Psoas muscle (tissue), 8 donors: ENCODE data around the gene PCGF2. TPM values are rescaled to one million over a fixed set of nuclear protein-coding genes. Genes with fewer than 3 reads are reported as not detected.
"Not testable (repeated sequence)": the region's sequence is repeated elsewhere in the genome, so short reads cannot be mapped to it uniquely, and the experiment has no call there.

Experiments used
- ATAC-seq, 4 donors: fragments of 200-7000 bp; cut with Tn5 transposase; one replicate each; pipeline ENCODE4 v1.9.1; 2020; ENCODE audit warnings: moderate library complexity in 3 of 4, mild to moderate bottlenecking in 2 of 4
- DNase-seq, 2 donors: peaks; one replicate each; pipeline ENCODE4 v3.0.0-alpha.2; 2020
- H3K27ac ChIP-seq: fragments of 200-600 bp; one replicate; pipeline ENCODE4 v1.8.0; 2022
- H3K27me3 ChIP-seq, 3 donors: fragments of 200-600 bp in 1 of 3; one replicate each; pipeline versions ENCODE4 v1.6.1 to v1.8.0; 2013 to 2022; ENCODE audit warnings: low read length in 2 of 3, mild to moderate bottlenecking in 2 of 3, moderate library complexity in 1 of 3; ENCODE audit not compliant: insufficient read depth in 3 of 3
- H3K36me3 ChIP-seq, 2 donors: fragments of 200-600 bp in 1 of 2; one replicate each; pipeline versions ENCODE4 v1.6.1 to v1.8.0; 2013 to 2022; ENCODE audit warnings: low read depth in 1 of 2, mild to moderate bottlenecking in 1 of 2, moderate library complexity in 1 of 2; ENCODE audit not compliant: insufficient read depth in 1 of 2
- H3K4me1 ChIP-seq: fragments of 200-600 bp; one replicate; pipeline ENCODE4 v1.8.0; 2022
- H3K4me3 ChIP-seq: fragments of 200-600 bp; one replicate; pipeline ENCODE4 v1.8.0; 2022; ENCODE audit warnings: mild to moderate bottlenecking
- H3K9me3 ChIP-seq: fragments of 200-600 bp; one replicate; pipeline ENCODE4 v1.8.0; 2022
- CTCF ChIP-seq: fragments of 200-600 bp; IDR thresholded peaks from one replicate; pipeline ENCODE4 v1.8.0; 2022; ENCODE audit warnings: antibody characterized with exemption
- WGBS, 3 donors: extraction: QIAGEN DNeasy Blood & Tissue Kit; methylation state at CpG; one replicate each; pipeline versions ENCODE4 v1.1.6 to v1.1.7; 2013; 5-methylcytosine and 5-hydroxymethylcytosine counted together
- intact Hi-C, 2 donors: fragments of 100-400 bp; cut with DNase I; formaldehyde crosslinking; loops; one replicate each; pipeline versions ENCODE4 v1.11.0 to v1.14.2; 2022
- polyA plus RNA-seq, 3 donors: library from polyadenylated mRNA; stranded (reverse); fragments of 200-250 nt; gene quantifications; one replicate each; pipeline ENCODE4 v1.2.3, GENCODE V29; 2013
- total RNA-seq, 4 donors: library from RNA; stranded (reverse); fragmentation: NEBNext Ultra II Directional in 2 of 4; extraction: Animal tissue kit (Norgen Biotek cat#: 25700) in 2 of 4; gene quantifications; one replicate each; pipeline versions ENCODE4 v1.2.1 to v1.2.4, GENCODE V29; 2021 to 2023
- donor health status: healthy with polysubstance abuse.
- donor health status: DM: no; HTN: no; CAD: no; lungs with moderate emphysema.
- donor health status: Bipolar disorder and iron deficiency.
- donor health status: healthy.
- donor health status: DM: yes; HTN: yes; CAD: no.
- donor health status: DM: no; HTN: no; CAD: no.
- donor health status: DM: no; HTN: no; CAD: no.
- donor health status: DM: yes; HTN: yes; CAD: no.

PCGF2 gene
- total and polyA plus RNA-seq, 7 donors: 3.3 to 10.8 (median 7.1) TPM

DNA sequence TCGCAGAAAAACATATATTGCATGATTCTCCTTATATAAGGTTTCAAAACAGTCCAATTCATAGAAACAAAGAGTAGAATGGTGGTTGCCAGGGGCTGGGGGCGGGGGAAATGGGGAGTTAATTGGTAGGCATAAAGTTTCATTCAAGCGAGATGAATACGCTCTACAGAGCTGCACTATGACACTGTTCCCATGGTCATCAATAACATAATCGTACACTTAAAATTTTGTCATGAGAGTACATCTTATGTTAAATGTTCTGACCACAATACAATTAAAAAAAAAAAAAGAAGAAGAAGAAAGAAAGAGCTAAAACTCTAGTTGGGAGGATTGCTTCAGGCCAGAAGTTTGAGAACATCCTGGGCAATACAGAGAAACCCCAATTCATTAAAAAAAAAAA lies 46.1 kb upstream of the PCGF2 start:
- no peak for ATAC-seq
- intact Hi-C loops: no loop called here
- Histone ChIP-seq H3K4me1 (peaks cover 29% of the 10 kb centered on the region), H3K9me3 (no peaks in the 10 kb centered on the region), H3K36me3 (peaks cover 0 to 34% of the 10 kb centered on the region in 2 donors), H3K27me3 (no peaks in the 10 kb centered on the region), H3K27ac (no peak overlapping the region), H3K4me3 (no peak overlapping the region)
- DNase-seq: no peak
- WGBS, 3 donors: 92 to 98% (median 97%) methylated on average over 5 of the region's 5 CpGs
- no peak for TF ChIP-seq CTCF

DNA sequence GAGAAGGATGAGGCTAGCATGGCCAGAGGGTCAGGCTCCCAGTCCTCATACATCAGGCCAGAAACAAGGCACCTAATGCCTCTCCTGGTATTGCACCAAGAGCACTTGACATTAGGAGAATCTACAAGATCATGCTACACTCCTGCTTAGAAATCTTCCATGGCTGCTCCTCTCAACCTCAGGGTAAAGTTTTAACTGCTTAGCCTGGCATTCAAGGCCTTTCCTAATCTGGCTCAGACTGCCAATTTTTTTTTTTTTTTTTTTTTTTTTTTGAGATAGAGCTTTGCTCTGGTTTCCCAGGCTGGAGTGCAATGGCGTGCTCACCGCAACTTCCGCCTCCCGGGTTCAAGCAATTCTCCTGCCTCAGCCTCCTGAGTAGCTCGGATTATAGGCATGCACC lies 43.0 kb upstream of the PCGF2 start:
- Histone ChIP-seq H3K4me1 (peaks cover 5% of the 10 kb centered on the region), H3K27me3 (no peaks in the 10 kb centered on the region), H3K4me3 (no peak overlapping the region), H3K27ac (no peak overlapping the region), H3K36me3 (peaks cover 0 to 42% of the 10 kb centered on the region in 2 donors), H3K9me3 (no peaks in the 10 kb centered on the region)
- TF ChIP-seq CTCF: no peak
- ATAC-seq (no peak), DNase-seq (no peak)
- 94 to 95% (median 95%) methylated on average over 5 of the region's 5 CpGs for WGBS, 3 donors
- intact Hi-C loops: no loop called here

- H3K36me3 ChIP-seq: peaks cover 0 to 42% of the 10 kb centered on the region in 2 donors
- intact Hi-C loops, H3K4me3 ChIP-seq, ATAC-seq, H3K9me3 ChIP-seq, H3K27ac ChIP-seq, DNase-seq, H3K27me3 ChIP-seq, H3K4me1 ChIP-seq: not testable (repeated sequence)
- 71 to 76% (median 75%) methylated on average over 13 of the region's 13 CpGs for WGBS, 3 donors
These were observed 42.1 kb upstream of the PCGF2 start for GRCh38 chr17:38790148-38790707.

- Histone ChIP-seq H3K36me3 (peaks cover 4 to 45% of the 10 kb centered on the region in 2 donors), H3K4me1 (no peaks in the 10 kb centered on the region), H3K27me3 (no peaks in the 10 kb centered on the region), H3K9me3 (no peaks in the 10 kb centered on the region), H3K27ac (no peak overlapping the region), H3K4me3 (no peak overlapping the region)
- intact Hi-C loops: no loop called here
- no peak for TF ChIP-seq CTCF
- DNase-seq (no peak), ATAC-seq (no peak)
- WGBS, 3 donors: 5 to 10% (median 6%) methylated on average over 1 of the region's 1 CpG
These were observed 41.0 kb upstream of the PCGF2 start for GRCh38 chr17:38789185-38789584.

- ATAC-seq, H3K27me3 ChIP-seq, H3K27ac ChIP-seq, intact Hi-C loops, H3K4me1 ChIP-seq, DNase-seq, H3K9me3 ChIP-seq, H3K4me3 ChIP-seq: not testable (repeated sequence)
- 88 to 97% (median 96%) methylated on average over 4 of the region's 4 CpGs for WGBS, 3 donors
- H3K36me3 ChIP-seq: peaks cover 7 to 49% of the 10 kb centered on the region in 2 donors
These were observed 39.9 kb upstream of the PCGF2 start for GRCh38 chr17:38787999-38788398.

DNA sequence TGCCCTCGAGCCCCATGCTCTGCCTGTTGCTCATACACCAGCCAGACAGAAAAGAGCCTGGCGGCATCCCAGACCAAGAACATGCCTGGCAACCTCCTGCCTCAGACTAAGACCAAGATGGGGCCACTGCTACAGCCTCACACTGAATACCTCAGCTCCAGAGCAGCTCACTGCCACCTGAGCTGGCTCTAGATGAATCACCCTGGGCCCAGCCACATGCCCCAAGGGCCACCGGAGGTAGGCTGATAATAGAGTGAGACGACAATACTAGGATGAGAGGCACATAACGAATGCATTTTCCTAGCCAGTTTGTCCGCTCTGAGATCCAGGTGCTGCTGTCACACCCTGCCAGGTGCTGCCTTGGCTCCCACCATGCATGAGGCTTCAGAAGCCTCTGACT lies 38.2 kb upstream of the PCGF2 start:
- Histone ChIP-seq H3K4me3 (no peak overlapping the region), H3K4me1 (no peaks in the 10 kb centered on the region), H3K9me3 (no peaks in the 10 kb centered on the region), H3K36me3 (peaks cover 12 to 60% of the 10 kb centered on the region in 2 donors), H3K27me3 (no peaks in the 10 kb centered on the region), H3K27ac (no peak overlapping the region)
- DNase-seq: no peak
- intact Hi-C loops: no loop called here
- no peak for ATAC-seq
- 71 to 86% (median 85%) methylated on average over 6 of the region's 6 CpGs for WGBS, 3 donors
- no peak for TF ChIP-seq CTCF
